Loucy (cell line): ENCODE results near the gene LRRTM3.

Experiments used
- H2AFZ ChIP-seq: fragments of 200-600 bp; sonication (generic); 2 replicates; pipeline ENCODE4 v1.6.0; 2016; ENCODE audit warnings: antibody characterized with exemption, mild to moderate bottlenecking, low read length, moderate library complexity
- H3F3A ChIP-seq: fragments of 200-600 bp; 2 replicates; pipeline ENCODE4 v1.6.0; 2016; ENCODE audit warnings: antibody characterized with exemption, low read depth, mild to moderate bottlenecking
- H3K27me3 ChIP-seq: fragments of 200-600 bp; sonication (generic); 2 replicates; pipeline ENCODE4 v1.6.1; 2014; ENCODE audit warnings: low read length, mild to moderate bottlenecking; ENCODE audit not compliant: insufficient read depth, poor library complexity, severe bottlenecking
- H3K36me3 ChIP-seq: fragments of 200-600 bp; sonication (generic); 2 replicates; pipeline ENCODE4 v1.6.1; 2016; ENCODE audit warnings: low read length; ENCODE audit not compliant: insufficient read depth
- H3K4me1 ChIP-seq: fragments of 200-600 bp; sonication (generic); 2 replicates; pipeline ENCODE4 v1.5.1; 2014; ENCODE audit warnings: low read length, mild to moderate bottlenecking; ENCODE audit not compliant: insufficient read depth, poor library complexity, severe bottlenecking
- H3K4me2 ChIP-seq: fragments of 200-600 bp; sonication (generic); 2 replicates; pipeline ENCODE4 v1.6.0; 2014; ENCODE audit warnings: antibody characterized with exemption, low read length, low read depth, mild to moderate bottlenecking; ENCODE audit not compliant: poor library complexity, severe bottlenecking
- H3K4me3 ChIP-seq: fragments of 200-600 bp; sonication (generic); 2 replicates; pipeline ENCODE4 v1.5.1; 2014; ENCODE audit warnings: low read length, mild to moderate bottlenecking, mixed read lengths; ENCODE audit not compliant: poor library complexity, severe bottlenecking
- H3K79me2 ChIP-seq: fragments of 200-600 bp; sonication (generic); 2 replicates; pipeline ENCODE4 v1.6.1; 2014; ENCODE audit warnings: low read length; ENCODE audit not compliant: insufficient read depth
- H3K9ac ChIP-seq: fragments of 200-600 bp; sonication (generic); 2 replicates; pipeline ENCODE4 v1.6.0; 2014; ENCODE audit warnings: mild to moderate bottlenecking, low read depth, low read length, moderate library complexity; ENCODE audit not compliant: poor library complexity, severe bottlenecking
- H3K9me2 ChIP-seq: fragments of 200-600 bp; sonication (generic); replicated peaks from 2 replicates; pipeline ENCODE4 v1.6.1; 2016; ENCODE audit warnings: low read depth, low read length, mixed read lengths
- H3K9me3 ChIP-seq: fragments of 200-600 bp; sonication (generic); 2 replicates; pipeline ENCODE4 v1.6.1; 2014; ENCODE audit warnings: mild to moderate bottlenecking, antibody characterized with exemption, low read length, low read depth; ENCODE audit not compliant: insufficient read depth
- H4K20me1 ChIP-seq: fragments of 200-600 bp; sonication (generic); 2 replicates; pipeline ENCODE4 v1.6.0; 2014; ENCODE audit warnings: antibody characterized with exemption, low read length, mild to moderate bottlenecking; ENCODE audit not compliant: insufficient read depth, poor library complexity, severe bottlenecking
- EZH2phosphoT487 ChIP-seq: fragments of 200-600 bp; IDR thresholded peaks from 2 replicates; pipeline ENCODE4 v1.6.1; 2018; ENCODE audit warnings: antibody characterized with exemption, mild to moderate bottlenecking, moderate library complexity, borderline replicate concordance
- TF ChIP-seq, protein P1 (sequence below): fragments of 200-600 bp; sonication (generic); conservative IDR thresholded peaks from 2 replicates; pipeline ENCODE4 v1.5.1; 2014; ENCODE audit warnings: mild to moderate bottlenecking, antibody characterized with exemption, low read length

The LRRTM3 gene

DNA sequence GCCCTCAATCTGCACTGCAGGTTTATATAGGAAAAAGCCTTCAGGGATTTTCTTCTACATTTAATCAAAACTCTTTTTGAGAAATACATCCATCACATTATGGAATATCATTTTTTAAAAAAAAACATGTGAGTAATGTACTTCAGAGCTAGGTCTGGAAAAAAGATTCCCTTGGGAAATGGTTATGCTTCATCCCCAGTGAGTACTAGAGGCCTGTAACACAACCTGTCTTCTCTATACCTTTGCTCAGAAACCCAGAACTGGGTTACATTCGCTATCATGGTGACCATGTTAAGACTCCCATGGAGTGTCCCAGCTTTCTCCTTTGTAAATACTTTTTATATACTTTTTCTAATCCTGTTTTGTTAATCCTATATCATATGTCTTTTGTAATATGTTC lies 186.9 kb downstream of the LRRTM3 start:
- Histone ChIP-seq H3K79me2 (no peaks in the 10 kb centered on the region), H3K9me3 (no peaks in the 10 kb centered on the region), H3K9ac (no peak overlapping the region), H3K27me3 (no peaks in the 10 kb centered on the region), H3K9me2 (no peaks in the 10 kb centered on the region), H3K4me3 (no peak overlapping the region), H3K4me1 (no peaks in the 10 kb centered on the region), H3K4me2 (no peak overlapping the region), H3K36me3 (no peaks in the 10 kb centered on the region), H2AFZ (no peak overlapping the region), H4K20me1 (no peaks in the 10 kb centered on the region), H3F3A (no peaks in the 10 kb centered on the region)
- TF ChIP-seq EZH2phosphoT487, result no peak
- TF ChIP-seq, protein P1, sequence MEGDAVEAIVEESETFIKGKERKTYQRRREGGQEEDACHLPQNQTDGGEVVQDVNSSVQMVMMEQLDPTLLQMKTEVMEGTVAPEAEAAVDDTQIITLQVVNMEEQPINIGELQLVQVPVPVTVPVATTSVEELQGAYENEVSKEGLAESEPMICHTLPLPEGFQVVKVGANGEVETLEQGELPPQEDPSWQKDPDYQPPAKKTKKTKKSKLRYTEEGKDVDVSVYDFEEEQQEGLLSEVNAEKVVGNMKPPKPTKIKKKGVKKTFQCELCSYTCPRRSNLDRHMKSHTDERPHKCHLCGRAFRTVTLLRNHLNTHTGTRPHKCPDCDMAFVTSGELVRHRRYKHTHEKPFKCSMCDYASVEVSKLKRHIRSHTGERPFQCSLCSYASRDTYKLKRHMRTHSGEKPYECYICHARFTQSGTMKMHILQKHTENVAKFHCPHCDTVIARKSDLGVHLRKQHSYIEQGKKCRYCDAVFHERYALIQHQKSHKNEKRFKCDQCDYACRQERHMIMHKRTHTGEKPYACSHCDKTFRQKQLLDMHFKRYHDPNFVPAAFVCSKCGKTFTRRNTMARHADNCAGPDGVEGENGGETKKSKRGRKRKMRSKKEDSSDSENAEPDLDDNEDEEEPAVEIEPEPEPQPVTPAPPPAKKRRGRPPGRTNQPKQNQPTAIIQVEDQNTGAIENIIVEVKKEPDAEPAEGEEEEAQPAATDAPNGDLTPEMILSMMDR, result no peak

DNA sequence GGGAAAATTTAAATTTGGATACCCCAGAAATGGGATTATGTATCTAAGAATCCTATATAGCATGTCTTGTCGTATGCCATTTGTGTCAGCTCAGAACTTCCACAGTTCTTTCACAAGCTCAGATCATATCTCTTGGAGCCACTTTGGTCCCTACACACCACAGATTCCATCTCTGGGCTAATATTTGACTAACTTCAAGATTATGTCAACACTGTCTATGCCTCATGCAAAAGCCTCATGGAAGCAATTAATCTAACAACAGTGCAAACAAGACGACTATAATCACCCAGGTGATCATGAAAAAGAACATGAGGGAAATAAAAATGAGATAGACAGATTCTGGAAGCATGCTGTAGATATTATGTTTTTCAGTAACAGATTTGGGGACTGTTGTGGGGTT lies 189.1 kb downstream of the LRRTM3 start:
- no peaks in the 10 kb centered on the region for H3K4me1 ChIP-seq
- H3K79me2 ChIP-seq, result no peaks in the 10 kb centered on the region
- H3K36me3 ChIP-seq, result no peaks in the 10 kb centered on the region
- no peak overlapping the region for H3K4me3 ChIP-seq
- no peaks in the 10 kb centered on the region for H3F3A ChIP-seq
- no peaks in the 10 kb centered on the region for H4K20me1 ChIP-seq
- H3K9ac ChIP-seq, result no peak overlapping the region
- no peak overlapping the region for H2AFZ ChIP-seq
- TF ChIP-seq EZH2phosphoT487, result no peak
- TF ChIP-seq, protein P1, result no peak
- no peaks in the 10 kb centered on the region for H3K9me3 ChIP-seq
- no peaks in the 10 kb centered on the region for H3K27me3 ChIP-seq
- no peaks in the 10 kb centered on the region for H3K9me2 ChIP-seq
- H3K4me2 ChIP-seq, result no peak overlapping the region

DNA sequence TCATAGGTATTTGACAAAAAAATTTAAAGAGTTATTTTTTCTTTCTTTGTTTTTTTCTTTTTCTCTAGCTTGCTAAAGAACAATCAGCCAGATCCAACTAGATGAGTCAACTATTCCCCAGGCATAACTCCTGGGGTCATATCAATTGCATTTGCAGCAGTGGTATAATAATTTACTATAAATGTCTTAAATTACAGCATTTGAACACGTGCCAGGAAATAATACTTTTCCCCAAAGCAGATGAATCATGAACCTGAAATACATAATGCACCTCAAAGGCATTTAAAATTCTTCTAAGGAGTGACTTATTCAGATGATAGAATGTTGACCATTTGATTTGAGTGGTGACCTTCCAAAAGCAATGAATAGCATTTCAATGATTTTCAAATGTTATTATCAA lies 190.1 kb downstream of the LRRTM3 start:
- Histone ChIP-seq H3K4me3 (no peak overlapping the region), H3K9ac (no peak overlapping the region), H2AFZ (no peak overlapping the region), H3F3A (no peaks in the 10 kb centered on the region), H3K4me2 (no peak overlapping the region), H4K20me1 (no peaks in the 10 kb centered on the region), H3K4me1 (no peaks in the 10 kb centered on the region), H3K36me3 (no peaks in the 10 kb centered on the region), H3K27me3 (no peaks in the 10 kb centered on the region), H3K9me2 (no peaks in the 10 kb centered on the region), H3K9me3 (no peaks in the 10 kb centered on the region), H3K79me2 (no peaks in the 10 kb centered on the region)
- TF ChIP-seq EZH2phosphoT487, result no peak
- TF ChIP-seq, protein P1, result no peak
